ENCODE results near the gene FNDC5. TPM values are rescaled to one million over a fixed set of nuclear protein-coding genes. Genes with fewer than 3 reads are reported as not detected.

The FNDC5 gene
- total RNA-seq, 1 experiment from 2014 or later = 2.6 TPM

- CTCF ChIA-PET = interaction anchor here (0.6 kb wide), 1 partner anchor 572 kb away, joined by 3 read pairs; no protein-coding TSS in a partner anchor
- POLR2A ChIA-PET = interaction anchor here (0.9 to 1.1 kb wide), 2 partner anchors 41 to 190 kb away, joined by 3 to 6 read pairs; no protein-coding TSS in a partner anchor
- BruUV-seq (replicated peaks) = no TSS peak
- TF ChIP-seq TCF7L2 (IDR thresholded peaks at IDR 0.05; ENCODE audit: low read depth, low read length) = no peak
- TF ChIP-seq POLR2AphosphoS5 (IDR thresholded peaks at IDR 0.05; ENCODE audit: low read depth, low read length) = no peak
- TF ChIP-seq REST (IDR thresholded peaks at IDR 0.05; ENCODE audit: insufficient read depth in 1 of 2, low read depth in 2 of 2, low read length in 1 of 2) = no peak
- no peak for TF ChIP-seq SIN3A (IDR thresholded peaks at IDR 0.05; ENCODE audit: borderline replicate concordance, insufficient read depth, low read depth, low read length)
- no peak for TF ChIP-seq CTCF (IDR thresholded peaks at IDR 0.05)
- in situ Hi-C loops (cut with HindIII; ENCODE audit: low pct_unique_long_range_greater_than_20kb, low sequenced_read_pairs) (no loop called here), intact Hi-C loops (cut with micrococcal nuclease; ENCODE audit: unreplicated experiment) (no loop called here)
- ATAC-seq (peak; percentile 5; the same call in 1 of the 2 replicates), DNase-seq (ENCODE audit: low read depth, low spot score) (no peak)
- H3K4me1 ChIP-seq (ENCODE audit: control insufficient read depth, insufficient read depth, low read length) = peaks cover 4% of the 10 kb centered on the region; the same call in 1 of the 2 replicates
- H3K4me3 ChIP-seq (ENCODE audit: low read depth in 2 of 2, low read length in 2 of 2) = no peak overlapping the region
- H3K27me3 ChIP-seq (ENCODE audit: control insufficient read depth, insufficient read depth, low read length) = no peaks in the 10 kb centered on the region
- H3K36me3 ChIP-seq (ENCODE audit: control insufficient read depth, insufficient read depth, low read length) = no peaks in the 10 kb centered on the region
- H3K9me3 ChIP-seq (ENCODE audit: control insufficient read depth, insufficient read depth, low read depth, low read length) = no peaks in the 10 kb centered on the region
- H3K27ac ChIP-seq (ENCODE audit: low read length) = no peak overlapping the region
Observed at GRCh38 chr1:32894019-32894600, 23.4 kb upstream of the FNDC5 start.

GRCh38 chr1:32893198-32894018 lies 22.7 kb upstream of the FNDC5 start:
- peak; percentile 73 for ATAC-seq
- TF ChIP-seq POLR2AphosphoS5 (IDR thresholded peaks at IDR 0.05; ENCODE audit: low read depth, low read length) (no peak), TCF7L2 (IDR thresholded peaks at IDR 0.05; ENCODE audit: low read depth, low read length) (no peak), SIN3A (IDR thresholded peaks at IDR 0.05; ENCODE audit: borderline replicate concordance, insufficient read depth, low read depth, low read length) (no peak), REST (IDR thresholded peaks at IDR 0.05; ENCODE audit: insufficient read depth in 1 of 2, low read depth in 2 of 2, low read length in 1 of 2) (no peak), CTCF (IDR thresholded peaks at IDR 0.05) (peak; percentile 80; the same call in 1 of the 2 replicates)
- intact Hi-C loops (cut with micrococcal nuclease; ENCODE audit: unreplicated experiment) = no loop called here
- in situ Hi-C loops (cut with HindIII; ENCODE audit: low pct_unique_long_range_greater_than_20kb, low sequenced_read_pairs) = no loop called here
- Histone ChIP-seq H3K36me3 (ENCODE audit: control insufficient read depth, insufficient read depth, low read length) (no peaks in the 10 kb centered on the region), H3K9me3 (ENCODE audit: control insufficient read depth, insufficient read depth, low read depth, low read length) (no peaks in the 10 kb centered on the region), H3K27ac (ENCODE audit: low read length) (no peak overlapping the region), H3K4me1 (ENCODE audit: control insufficient read depth, insufficient read depth, low read length) (peaks cover 4% of the 10 kb centered on the region; the same call in 1 of the 2 replicates), H3K27me3 (ENCODE audit: control insufficient read depth, insufficient read depth, low read length) (no peaks in the 10 kb centered on the region), H3K4me3 (ENCODE audit: low read depth in 2 of 2, low read length in 2 of 2) (peak overlapping the region; percentile 41 to 58)
- POLR2A ChIA-PET = interaction anchor here (0.9 kb wide), 1 partner anchor 191 kb away, joined by 6 read pairs; no protein-coding TSS in a partner anchor
- BruUV-seq (replicated peaks) = no TSS peak
- DNase-seq (ENCODE audit: low read depth, low spot score) = no peak
- CTCF ChIA-PET = interaction anchor here (0.6 kb wide), 1 partner anchor 573 kb away, joined by 3 read pairs; no protein-coding TSS in a partner anchor

Data from Panc1 (cell line).